GM12801 (cell line): ENCODE results near the gene PBLD.

Experiments used
- CTCF ChIP-seq: IDR thresholded peaks from one replicate; pipeline ENCODE4 v1.5.1; 2011; ENCODE audit warnings: control low read depth; ENCODE audit not compliant: insufficient read length; ENCODE audit errors: extremely low read depth

The PBLD gene

GRCh38 chr10:68284062-68285001 is 48.4 kb downstream of the PBLD start:
- no peak for TF ChIP-seq CTCF

- TF ChIP-seq CTCF, result no peak
Observed at GRCh38 chr10:68280758-68281157, 52.0 kb downstream of the PBLD start.

GRCh38 chr10:68276224-68276623 is 56.5 kb downstream of the PBLD start:
- TF ChIP-seq CTCF, result no peak

GRCh38 chr10:68275600-68276126 is 57.1 kb downstream of the PBLD start:
- no peak for TF ChIP-seq CTCF

- TF ChIP-seq CTCF, result no peak
Observed at GRCh38 chr10:68272833-68273232, 59.9 kb downstream of the PBLD start.

GRCh38 chr10:68271196-68271882 is 61.4 kb downstream of the PBLD start:
- TF ChIP-seq CTCF, result no peak

GRCh38 chr10:68269562-68270290 is 63.0 kb downstream of the PBLD start:
- no peak for TF ChIP-seq CTCF
